Spleen (tissue), 11 donors: ENCODE measurements around the gene PCNX3. TPM values are rescaled to one million over a fixed set of nuclear protein-coding genes. Genes with fewer than 3 reads are reported as not detected.
A peak's percentile ranks its signal among the peaks of the same experiment; 100 is the strongest.

Source experiments
- DNase-seq: peaks from one replicate; pipeline ENCODE4 v3.0.0-alpha.2; 2020
- H3K27ac ChIP-seq, 8 donors: fragments of 200-600 bp; sonication (generic) in 7 of 8; 1 replicate in 4 of 8; 2 replicates in 4 of 8; pipeline versions ENCODE4 v1.5.0 to v1.8.0; 2016 to 2021; ENCODE audit warnings: inconsistent platforms in 4 of 8, mild to moderate bottlenecking in 4 of 8, moderate library complexity in 1 of 8
- H3K27me3 ChIP-seq, 7 donors: fragments of 200-600 bp; sonication (generic) in 6 of 7; replicated peaks in 1 of 7; 1 replicate in 4 of 7; 2 replicates in 3 of 7; pipeline versions ENCODE4 v1.5.0 to v1.8.0; 2016 to 2021; ENCODE audit warnings: inconsistent platforms in 3 of 7, mild to moderate bottlenecking in 1 of 7
- H3K36me3 ChIP-seq, 6 donors: fragments of 200-600 bp; sonication (generic) in 5 of 6; 1 replicate in 4 of 6; 2 replicates in 2 of 6; pipeline versions ENCODE4 v1.5.0 to v1.8.0; 2016 to 2021; ENCODE audit warnings: inconsistent platforms in 2 of 6
- H3K4me1 ChIP-seq, 6 donors: fragments of 200-600 bp; sonication (generic) in 5 of 6; 1 replicate in 3 of 6; 2 replicates in 3 of 6; pipeline versions ENCODE4 v1.5.0 to v1.8.0; 2016 to 2021; ENCODE audit warnings: inconsistent platforms in 3 of 6
- H3K4me3 ChIP-seq, 8 donors: fragments of 200-600 bp; sonication (generic) in 7 of 8; 1 replicate in 4 of 8; 2 replicates in 4 of 8; pipeline versions ENCODE4 v1.5.0 to v1.8.0; 2016 to 2021; ENCODE audit warnings: inconsistent platforms in 4 of 8, mild to moderate bottlenecking in 4 of 8, moderate library complexity in 2 of 8
- H3K9me3 ChIP-seq, 8 donors: fragments of 200-600 bp; sonication (generic) in 7 of 8; 1 replicate in 4 of 8; 2 replicates in 4 of 8; pipeline versions ENCODE4 v1.5.0 to v1.8.0; 2016 to 2021; ENCODE audit warnings: inconsistent platforms in 4 of 8
- POLR2A ChIP-seq, 3 donors: fragments of 450-650 bp; IDR thresholded peaks; one replicate each; pipeline ENCODE4 v1.5.1; 2017; ENCODE audit warnings: antibody characterized with exemption in 3 of 3, mild to moderate bottlenecking in 1 of 3
- POLR2AphosphoS5 ChIP-seq, 3 donors: sonication (generic); formaldehyde crosslinking; IDR thresholded peaks; one replicate each; pipeline ENCODE4 v1.5.1; 2017; ENCODE audit warnings: antibody characterized with exemption in 3 of 3
- WGBS, 5 donors: extraction: QIAGEN DNeasy Blood & Tissue Kit in 3 of 5; methylation state at CpG; one replicate each; pipeline versions ENCODE4 v1.1.5 to v1.1.7; 2013 to 2018; 5-methylcytosine and 5-hydroxymethylcytosine counted together
- intact Hi-C: fragments of 100-400 bp; cut with DNase I; formaldehyde crosslinking; loops from one replicate; pipeline ENCODE4 v1.15.0; 2023; ENCODE audit warnings: low total_unique reads
- polyA plus RNA-seq, 3 donors: library from polyadenylated mRNA; stranded (reverse); fragments of 200-250 nt; gene quantifications; one replicate each; pipeline ENCODE4 v1.2.1, GENCODE V29; 2013
- total RNA-seq, 7 donors: library from RNA; depleted of rRNA in 3 of 7; stranded (reverse); fragments of >200 nt in 3 of 7; fragmentation: NEBNext Ultra II Directional in 4 of 7; extraction: Animal tissue kit (Norgen Biotek cat#: 25700) in 4 of 7; gene quantifications; one replicate each; pipeline versions ENCODE4 v1.1.0 to v1.2.1, GENCODE V29; 2016 to 2021
- TF ChIP-seq, protein P1 (sequence below), 11 experiments: fragments of 200-600 bp in 7 of 11; fragments of 450-650 bp in 4 of 11; sonication (generic) in 4 of 11; IDR thresholded peaks in 8 of 11; conservative IDR thresholded peaks in 3 of 11; 1 replicate in 7 of 11; 2 replicates in 4 of 11; pipeline versions ENCODE4 v1.4.0 to v1.8.0; 2016 to 2021; ENCODE audit warnings: antibody characterized with exemption in 11 of 11, inconsistent platforms in 4 of 11, mild to moderate bottlenecking in 1 of 11
- donor health status: healthy with polysubstance abuse.
- donor health status: DM: no; HTN: no; CAD: no; lungs with moderate emphysema.
- donor health status: DM: no; HTN: no; CAD: no.
- donor health status: Bipolar disorder and iron deficiency.
- donor health status: healthy.
- donor health status: DM: no; HTN: no; CAD: no.
- donor health status: DM: yes; HTN: yes; CAD: no.

PCNX3 gene
- total and polyA plus RNA-seq, 10 donors: 9.2 to 51.3 (median 46.9) TPM

- Histone ChIP-seq H3K36me3 (peaks cover 10 to 76% (median 72%) of the 10 kb centered on the region in 6 donors), H3K4me3 (no peak overlapping the region), H3K27me3 (no peaks in the 10 kb centered on the region), H3K27ac (no peak overlapping the region), H3K9me3 (no peaks in the 10 kb centered on the region), H3K4me1 (peaks cover 12 to 52% (median 29%) of the 10 kb centered on the region in 6 donors)
- TF ChIP-seq POLR2AphosphoS5 (IDR thresholded peaks at IDR 0.05): peak in 1 of 3 donors; percentile 16
- TF ChIP-seq, protein P1, sequence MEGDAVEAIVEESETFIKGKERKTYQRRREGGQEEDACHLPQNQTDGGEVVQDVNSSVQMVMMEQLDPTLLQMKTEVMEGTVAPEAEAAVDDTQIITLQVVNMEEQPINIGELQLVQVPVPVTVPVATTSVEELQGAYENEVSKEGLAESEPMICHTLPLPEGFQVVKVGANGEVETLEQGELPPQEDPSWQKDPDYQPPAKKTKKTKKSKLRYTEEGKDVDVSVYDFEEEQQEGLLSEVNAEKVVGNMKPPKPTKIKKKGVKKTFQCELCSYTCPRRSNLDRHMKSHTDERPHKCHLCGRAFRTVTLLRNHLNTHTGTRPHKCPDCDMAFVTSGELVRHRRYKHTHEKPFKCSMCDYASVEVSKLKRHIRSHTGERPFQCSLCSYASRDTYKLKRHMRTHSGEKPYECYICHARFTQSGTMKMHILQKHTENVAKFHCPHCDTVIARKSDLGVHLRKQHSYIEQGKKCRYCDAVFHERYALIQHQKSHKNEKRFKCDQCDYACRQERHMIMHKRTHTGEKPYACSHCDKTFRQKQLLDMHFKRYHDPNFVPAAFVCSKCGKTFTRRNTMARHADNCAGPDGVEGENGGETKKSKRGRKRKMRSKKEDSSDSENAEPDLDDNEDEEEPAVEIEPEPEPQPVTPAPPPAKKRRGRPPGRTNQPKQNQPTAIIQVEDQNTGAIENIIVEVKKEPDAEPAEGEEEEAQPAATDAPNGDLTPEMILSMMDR (IDR thresholded peaks at IDR 0.05 in 8 of 11, conservative IDR thresholded peaks at IDR 0.05 in 3 of 11): no peak
- WGBS, 5 donors: 91 to 96% (median 94%) methylated on average over 20 to 29 of the region's 29 CpGs
- DNase-seq: peak; percentile 75
- intact Hi-C loops: no loop called here
These were observed 3.8 kb downstream of the PCNX3 start for GRCh38 chr11:65619281-65619928.

- intact Hi-C loops: no loop called here
- Histone ChIP-seq H3K27ac (no peak overlapping the region), H3K4me3 (no peak overlapping the region), H3K36me3 (peaks cover 10 to 89% (median 84%) of the 10 kb centered on the region in 6 donors), H3K27me3 (no peaks in the 10 kb centered on the region), H3K9me3 (no peaks in the 10 kb centered on the region), H3K4me1 (peaks cover 12 to 60% (median 30%) of the 10 kb centered on the region in 6 donors)
- peak; percentile 74 for DNase-seq
- 89 to 95% (median 92%) methylated on average over 17 to 19 of the region's 19 CpGs for WGBS, 5 donors
- TF ChIP-seq POLR2AphosphoS5 (IDR thresholded peaks at IDR 0.05): peak in 1 of 3 donors; percentile 42
- TF ChIP-seq, protein P1 (IDR thresholded peaks at IDR 0.05 in 8 of 11, conservative IDR thresholded peaks at IDR 0.05 in 3 of 11): no peak
These were observed 5.1 kb downstream of the PCNX3 start for GRCh38 chr11:65620666-65621065.

- Histone ChIP-seq H3K27me3 (no peaks in the 10 kb centered on the region), H3K4me3 (no peak overlapping the region), H3K36me3 (peaks cover 10 to 97% (median 91%) of the 10 kb centered on the region in 6 donors), H3K9me3 (no peaks in the 10 kb centered on the region), H3K27ac (no peak overlapping the region), H3K4me1 (peaks cover 8 to 62% (median 33%) of the 10 kb centered on the region in 6 donors)
- 95 to 97% (median 96%) methylated on average over 12 to 14 of the region's 14 CpGs for WGBS, 5 donors
- intact Hi-C loops: no loop called here
- TF ChIP-seq, protein P1 (IDR thresholded peaks at IDR 0.05 in 8 of 11, conservative IDR thresholded peaks at IDR 0.05 in 3 of 11): no peak
- no peak for TF ChIP-seq POLR2A (IDR thresholded peaks at IDR 0.05)
- peak in 1 of 3 donors; percentile 18 for TF ChIP-seq POLR2AphosphoS5 (IDR thresholded peaks at IDR 0.05)
- no peak for DNase-seq
These were observed 5.9 kb downstream of the PCNX3 start for GRCh38 chr11:65621460-65621859.

DNA sequence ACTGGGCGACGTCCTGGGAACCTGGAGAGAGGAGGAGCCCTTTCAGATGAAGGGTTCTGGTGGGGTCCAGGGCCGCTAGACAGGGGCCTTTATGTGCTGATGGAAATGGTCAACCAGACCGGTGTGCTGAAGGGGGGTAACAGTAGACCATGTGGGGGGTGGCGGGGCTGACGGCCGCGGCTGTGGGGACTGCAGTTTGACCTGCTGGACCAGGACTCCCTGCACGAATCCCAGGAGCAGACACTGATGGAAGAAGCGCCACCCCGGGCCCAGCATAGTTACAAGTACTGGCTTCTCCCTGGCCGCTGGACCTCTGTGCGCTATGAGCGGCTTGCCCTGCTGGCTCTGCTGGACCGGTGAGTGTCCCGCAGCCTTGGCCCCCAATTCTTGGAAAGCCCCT lies 6.4 kb downstream of the PCNX3 start:
- H3K27me3 ChIP-seq: no peaks in the 10 kb centered on the region
- no peak overlapping the region for H3K4me3 ChIP-seq
- peaks cover 10 to 100% (median 97%) of the 10 kb centered on the region in 6 donors for H3K36me3 ChIP-seq
- no peaks in the 10 kb centered on the region for H3K9me3 ChIP-seq
- DNase-seq: no peak
- no peak overlapping the region for H3K27ac ChIP-seq
- intact Hi-C loops: no loop called here
- WGBS, 5 donors: 90 to 98% (median 95%) methylated on average over 5 to 16 of the region's 16 CpGs
- H3K4me1 ChIP-seq: peaks cover 3 to 62% (median 29%) of the 10 kb centered on the region in 6 donors
- TF ChIP-seq, protein P1 (IDR thresholded peaks at IDR 0.05 in 8 of 11, conservative IDR thresholded peaks at IDR 0.05 in 3 of 11): no peak
- no peak for TF ChIP-seq POLR2AphosphoS5 (IDR thresholded peaks at IDR 0.05)
- no peak for TF ChIP-seq POLR2A (IDR thresholded peaks at IDR 0.05)
